Measurements from ENCODE around the gene EN2. TPM values are rescaled to one million over a fixed set of nuclear protein-coding genes. Genes with fewer than 3 reads are reported as not detected.

The EN2 gene
- total RNA-seq, 1 experiment from 2014 or later, result not detected

DNA sequence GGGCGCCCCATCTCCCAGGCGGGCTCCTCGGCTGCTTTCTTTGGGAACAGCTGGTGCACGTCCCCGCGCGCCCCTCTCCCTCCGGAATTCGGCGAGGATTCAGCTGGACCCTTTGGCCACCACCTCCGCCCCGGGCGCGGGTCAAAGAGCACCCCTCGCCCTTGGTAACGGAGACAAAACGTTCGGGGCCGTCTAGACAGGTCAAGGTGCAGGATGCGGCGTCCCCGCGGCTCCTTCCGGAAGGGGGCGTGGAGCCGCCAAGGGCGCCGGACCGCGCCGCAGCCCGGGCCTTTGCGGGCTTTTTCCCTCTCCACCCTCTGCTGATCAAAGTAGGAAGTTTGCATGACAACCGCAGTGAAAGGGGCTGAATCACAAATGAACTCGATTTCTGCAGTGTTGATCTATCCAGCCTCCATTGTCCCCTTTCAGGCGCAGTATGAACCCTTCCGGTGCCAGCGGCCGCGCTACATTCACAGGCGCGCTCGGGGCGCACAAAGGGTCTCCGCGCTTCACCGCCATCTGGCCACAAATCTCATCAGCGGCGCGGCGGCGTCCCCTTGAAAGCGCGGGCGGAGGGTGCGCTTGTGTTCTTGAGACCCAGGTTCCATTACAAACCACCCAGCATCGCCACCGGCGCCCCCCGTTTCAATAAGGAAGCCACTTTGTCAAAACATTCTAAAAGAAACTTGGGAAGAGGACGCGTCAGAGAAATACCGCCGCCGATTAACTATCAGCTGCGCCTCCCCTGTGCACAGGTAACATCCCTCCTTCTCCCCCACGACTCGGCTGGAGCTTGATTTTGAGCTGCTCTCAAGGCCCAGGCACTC lies 52.0 kb downstream of the EN2 start:
- BruUV-seq (replicated peaks), result no TSS peak
- no peak overlapping the region for H3K27ac ChIP-seq (ENCODE audit: low read depth, low read length, poor library complexity, severe bottlenecking)
- ChIA-PET CTCF (no interaction called here), POLR2A (ENCODE audit: low non-redundant PET) (no interaction called here)
- H3K27me3 ChIP-seq (replicated peaks; ENCODE audit: insufficient read depth, low read depth, low read length, poor library complexity), result peaks cover 96% of the 10 kb centered on the region
- H3K4me3 ChIP-seq (ENCODE audit: low read depth, low read length, poor library complexity, severe bottlenecking), result peak overlapping the region; percentile 37
- peak; percentile 18 for DNase-seq (ENCODE audit: low spot score)
- no peaks in the 10 kb centered on the region for H3K4me1 ChIP-seq (ENCODE audit: insufficient read depth, low read length, poor library complexity, severe bottlenecking)
- TF ChIP-seq EZH2 (IDR thresholded peaks at IDR 0.05; ENCODE audit: borderline replicate concordance, low read depth, low read length, poor library complexity, severe bottlenecking), result peak; percentile 85
- TF ChIP-seq, protein P1, sequence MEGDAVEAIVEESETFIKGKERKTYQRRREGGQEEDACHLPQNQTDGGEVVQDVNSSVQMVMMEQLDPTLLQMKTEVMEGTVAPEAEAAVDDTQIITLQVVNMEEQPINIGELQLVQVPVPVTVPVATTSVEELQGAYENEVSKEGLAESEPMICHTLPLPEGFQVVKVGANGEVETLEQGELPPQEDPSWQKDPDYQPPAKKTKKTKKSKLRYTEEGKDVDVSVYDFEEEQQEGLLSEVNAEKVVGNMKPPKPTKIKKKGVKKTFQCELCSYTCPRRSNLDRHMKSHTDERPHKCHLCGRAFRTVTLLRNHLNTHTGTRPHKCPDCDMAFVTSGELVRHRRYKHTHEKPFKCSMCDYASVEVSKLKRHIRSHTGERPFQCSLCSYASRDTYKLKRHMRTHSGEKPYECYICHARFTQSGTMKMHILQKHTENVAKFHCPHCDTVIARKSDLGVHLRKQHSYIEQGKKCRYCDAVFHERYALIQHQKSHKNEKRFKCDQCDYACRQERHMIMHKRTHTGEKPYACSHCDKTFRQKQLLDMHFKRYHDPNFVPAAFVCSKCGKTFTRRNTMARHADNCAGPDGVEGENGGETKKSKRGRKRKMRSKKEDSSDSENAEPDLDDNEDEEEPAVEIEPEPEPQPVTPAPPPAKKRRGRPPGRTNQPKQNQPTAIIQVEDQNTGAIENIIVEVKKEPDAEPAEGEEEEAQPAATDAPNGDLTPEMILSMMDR (conservative IDR thresholded peaks at IDR 0.05; ENCODE audit: low read depth, low read length), result 0 out of 2 replicates have a peak, but pooled peaks have one; percentile 15
- H3K36me3 ChIP-seq (ENCODE audit: insufficient read depth, low read length, poor library complexity, severe bottlenecking), result no peaks in the 10 kb centered on the region
- intact Hi-C loops (cut with micrococcal nuclease; ENCODE audit: unreplicated experiment), result no loop called here
- H3K9me3 ChIP-seq (ENCODE audit: low read depth, low read length, poor library complexity, severe bottlenecking), result no peaks in the 10 kb centered on the region

DNA sequence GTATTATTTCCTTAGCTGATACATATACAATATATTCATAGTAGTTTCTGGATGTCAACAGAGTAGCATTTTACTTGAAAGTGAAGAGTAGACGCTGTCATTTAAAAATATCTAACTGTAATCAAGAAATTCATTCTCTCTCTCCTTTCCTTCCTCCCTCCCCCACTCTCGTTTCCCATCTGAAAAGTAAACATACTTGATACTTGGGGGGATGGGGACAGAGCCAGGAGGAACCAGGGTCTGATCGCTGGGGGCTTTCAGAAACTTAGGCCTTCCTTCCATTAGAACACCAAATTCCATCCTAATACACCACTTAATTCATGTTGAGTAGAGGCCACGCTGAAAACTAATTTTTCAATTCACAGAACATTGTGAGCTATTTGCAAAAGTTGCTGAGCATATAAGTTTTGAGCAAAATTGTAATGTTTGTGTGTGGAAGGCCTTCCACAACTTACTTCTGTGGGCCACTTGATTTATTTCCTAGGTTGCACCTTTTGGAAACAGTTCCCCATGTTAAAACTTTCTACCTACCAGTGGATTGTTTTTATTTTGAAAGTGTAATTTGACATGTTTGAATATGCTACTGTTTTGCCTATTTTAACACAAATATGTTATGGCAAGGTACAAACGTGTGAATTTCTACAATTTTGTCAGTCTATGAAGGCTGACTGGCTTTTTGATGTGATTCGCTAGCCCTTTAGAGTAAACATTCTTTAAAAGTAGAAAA lies 53.2 kb downstream of the EN2 start:
- POLR2A ChIA-PET (ENCODE audit: low non-redundant PET), result interaction anchor here (0.6 kb wide), 2 partner anchors 32 to 34 kb away, joined by 7 to 17 read pairs; no protein-coding TSS in a partner anchor
- no peaks in the 10 kb centered on the region for H3K9me3 ChIP-seq (ENCODE audit: low read depth, low read length, poor library complexity, severe bottlenecking)
- intact Hi-C loops (cut with micrococcal nuclease; ENCODE audit: unreplicated experiment), result no loop called here
- peaks cover 94% of the 10 kb centered on the region for H3K27me3 ChIP-seq (replicated peaks; ENCODE audit: insufficient read depth, low read depth, low read length, poor library complexity)
- TF ChIP-seq, protein P1 (conservative IDR thresholded peaks at IDR 0.05; ENCODE audit: low read depth, low read length), result no peak
- TF ChIP-seq EZH2 (IDR thresholded peaks at IDR 0.05; ENCODE audit: borderline replicate concordance, low read depth, low read length, poor library complexity, severe bottlenecking), result no peak
- H3K36me3 ChIP-seq (ENCODE audit: insufficient read depth, low read length, poor library complexity, severe bottlenecking), result no peaks in the 10 kb centered on the region
- CTCF ChIA-PET, result interaction anchor here (0.7 kb wide), 1 partner anchor 24 kb away, joined by 4 read pairs; no protein-coding TSS in a partner anchor
- H3K4me1 ChIP-seq (ENCODE audit: insufficient read depth, low read length, poor library complexity, severe bottlenecking), result no peaks in the 10 kb centered on the region
- no peak overlapping the region for H3K4me3 ChIP-seq (ENCODE audit: low read depth, low read length, poor library complexity, severe bottlenecking)
- no peak for DNase-seq (ENCODE audit: low spot score)
- no TSS peak for BruUV-seq (replicated peaks)
- no peak overlapping the region for H3K27ac ChIP-seq (ENCODE audit: low read depth, low read length, poor library complexity, severe bottlenecking)

DNA sequence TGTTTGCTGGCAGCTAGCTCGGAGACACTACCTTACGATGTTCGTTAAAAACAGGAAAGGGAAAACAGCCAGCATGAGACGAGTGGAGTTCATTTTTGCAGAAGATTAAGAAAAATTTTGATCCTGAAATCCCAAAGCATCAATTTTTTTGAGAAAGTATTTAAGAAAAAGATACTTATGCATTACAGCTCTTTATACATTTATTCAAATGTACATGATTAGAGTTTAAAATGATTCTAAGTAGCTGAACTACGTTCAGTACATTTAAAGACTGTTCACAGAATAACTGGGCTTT lies 53.7 kb downstream of the EN2 start:
- Histone ChIP-seq H3K27me3 (replicated peaks; ENCODE audit: insufficient read depth, low read depth, low read length, poor library complexity) (peaks cover 94% of the 10 kb centered on the region), H3K4me3 (ENCODE audit: low read depth, low read length, poor library complexity, severe bottlenecking) (no peak overlapping the region), H3K36me3 (ENCODE audit: insufficient read depth, low read length, poor library complexity, severe bottlenecking) (no peaks in the 10 kb centered on the region), H3K27ac (ENCODE audit: low read depth, low read length, poor library complexity, severe bottlenecking) (no peak overlapping the region), H3K4me1 (ENCODE audit: insufficient read depth, low read length, poor library complexity, severe bottlenecking) (no peaks in the 10 kb centered on the region), H3K9me3 (ENCODE audit: low read depth, low read length, poor library complexity, severe bottlenecking) (no peaks in the 10 kb centered on the region)
- intact Hi-C loops (cut with micrococcal nuclease; ENCODE audit: unreplicated experiment), result no loop called here
- DNase-seq (ENCODE audit: low spot score), result no peak
- CTCF ChIA-PET, result interaction anchor here (0.7 kb wide), 1 partner anchor 23 kb away, joined by 4 read pairs; no protein-coding TSS in a partner anchor
- POLR2A ChIA-PET (ENCODE audit: low non-redundant PET), result interaction anchor here (0.6 kb wide), 1 partner anchor 32 kb away, joined by 17 read pairs; no protein-coding TSS in a partner anchor
- TF ChIP-seq, protein P1 (conservative IDR thresholded peaks at IDR 0.05; ENCODE audit: low read depth, low read length), result no peak
- no peak for TF ChIP-seq EZH2 (IDR thresholded peaks at IDR 0.05; ENCODE audit: borderline replicate concordance, low read depth, low read length, poor library complexity, severe bottlenecking)
- BruUV-seq (replicated peaks), result no TSS peak
